ENCODE measurements around the gene TM6SF1.

The TM6SF1 gene

DNA sequence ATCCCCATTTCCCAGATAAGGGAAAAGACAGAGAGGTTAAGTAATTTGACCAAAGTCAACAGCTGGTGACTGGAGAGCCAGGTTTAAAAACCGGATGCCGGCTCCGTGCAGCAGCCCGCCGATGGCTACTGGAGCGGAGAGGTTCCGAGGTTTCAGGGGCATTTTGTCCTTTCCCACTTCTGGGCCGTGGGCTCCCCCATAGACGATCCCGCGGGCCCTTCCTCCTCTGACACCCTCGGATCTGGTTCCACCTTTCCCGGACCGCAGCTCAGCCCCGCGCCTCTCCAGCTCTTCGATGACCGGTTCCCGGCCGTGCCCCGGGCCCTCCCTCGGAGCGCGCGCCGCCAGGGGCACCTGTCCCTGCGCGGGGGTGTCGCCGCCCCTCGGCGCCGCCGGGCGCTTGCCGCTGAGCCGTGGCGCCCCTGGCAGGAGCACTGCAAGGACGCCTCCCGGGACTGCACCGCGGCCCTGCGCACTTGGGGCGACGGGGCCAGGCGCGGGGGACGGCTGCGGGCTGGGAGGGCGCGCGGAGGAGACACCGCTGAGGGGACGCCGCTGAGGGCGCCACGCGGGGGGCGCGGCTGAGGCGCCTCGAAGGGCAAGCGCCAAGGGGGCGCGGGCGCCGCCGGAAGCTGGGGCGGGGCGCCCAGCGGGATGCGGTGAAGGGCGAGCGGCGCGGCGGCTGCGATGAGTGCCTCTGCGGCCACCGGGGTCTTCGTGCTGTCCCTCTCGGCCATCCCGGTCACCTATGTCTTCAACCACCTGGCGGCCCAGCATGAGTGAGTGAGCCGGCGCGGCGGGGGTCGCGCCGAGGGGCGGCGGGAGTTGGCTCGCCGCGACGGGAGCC lies at the start of gene TM6SF1:
TSS of gene TM6SF1 (plus strand) at position 652 of the 847 bp plus-strand sequence. CDS start at position 688, 36 bp downstream.
- Mint-ChIP-seq H3K9me3 (peaks cover 6% of the 10 kb centered on the region), H3K4me3 (peak within 1 kb of the TSS; percentile 73 to 80 (median 78)), H3K27me3 (ENCODE audit: low read depth) (peaks cover 52% of the 10 kb centered on the region), H3K36me3 (ENCODE audit: low read depth) (no peaks in the 10 kb centered on the region), H3K27ac (no peak within 1 kb of the TSS), H3K4me1 (peaks cover 19% of the 10 kb centered on the region)
- TF ChIP-seq, protein P1, sequence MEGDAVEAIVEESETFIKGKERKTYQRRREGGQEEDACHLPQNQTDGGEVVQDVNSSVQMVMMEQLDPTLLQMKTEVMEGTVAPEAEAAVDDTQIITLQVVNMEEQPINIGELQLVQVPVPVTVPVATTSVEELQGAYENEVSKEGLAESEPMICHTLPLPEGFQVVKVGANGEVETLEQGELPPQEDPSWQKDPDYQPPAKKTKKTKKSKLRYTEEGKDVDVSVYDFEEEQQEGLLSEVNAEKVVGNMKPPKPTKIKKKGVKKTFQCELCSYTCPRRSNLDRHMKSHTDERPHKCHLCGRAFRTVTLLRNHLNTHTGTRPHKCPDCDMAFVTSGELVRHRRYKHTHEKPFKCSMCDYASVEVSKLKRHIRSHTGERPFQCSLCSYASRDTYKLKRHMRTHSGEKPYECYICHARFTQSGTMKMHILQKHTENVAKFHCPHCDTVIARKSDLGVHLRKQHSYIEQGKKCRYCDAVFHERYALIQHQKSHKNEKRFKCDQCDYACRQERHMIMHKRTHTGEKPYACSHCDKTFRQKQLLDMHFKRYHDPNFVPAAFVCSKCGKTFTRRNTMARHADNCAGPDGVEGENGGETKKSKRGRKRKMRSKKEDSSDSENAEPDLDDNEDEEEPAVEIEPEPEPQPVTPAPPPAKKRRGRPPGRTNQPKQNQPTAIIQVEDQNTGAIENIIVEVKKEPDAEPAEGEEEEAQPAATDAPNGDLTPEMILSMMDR (IDR thresholded peaks at IDR 0.05; ENCODE audit: unreplicated experiment in 3 of 3) = no peak

DNA sequence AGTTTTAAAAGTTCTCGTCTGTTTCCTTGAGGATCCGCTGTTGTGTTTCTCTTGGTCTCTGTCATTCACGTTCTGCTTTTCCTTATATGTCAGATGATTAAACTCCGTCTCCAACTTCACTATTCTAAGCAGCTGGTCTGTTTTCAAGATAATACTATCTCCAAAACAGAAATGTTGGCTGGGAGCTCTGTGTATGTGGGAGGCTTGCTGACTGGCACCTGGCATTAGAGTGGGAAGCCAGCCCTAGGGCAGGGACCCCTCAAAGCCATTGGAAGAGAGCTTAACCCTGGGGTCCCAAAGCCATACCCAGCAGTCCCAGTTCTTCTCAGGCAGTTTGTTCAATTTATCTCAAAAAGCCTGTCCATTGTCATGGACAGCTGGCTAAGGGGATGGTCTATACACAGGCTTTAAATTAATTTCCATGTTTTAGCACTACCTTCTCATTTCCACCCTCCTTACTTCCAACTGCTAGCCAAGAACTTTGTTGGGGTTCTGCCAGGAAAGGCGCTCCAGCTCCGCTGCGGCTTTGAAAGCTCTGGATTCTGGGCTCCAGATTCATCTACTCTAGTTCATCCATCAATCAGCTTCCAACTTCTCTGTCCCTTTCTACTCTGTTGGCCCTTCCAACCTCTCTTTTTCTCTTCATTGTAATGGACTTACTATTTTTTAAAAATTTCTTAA lies 49.6 kb upstream of the TM6SF1 start:
- Mint-ChIP-seq H3K4me1 (peaks cover 10% of the 10 kb centered on the region), H3K27me3 (ENCODE audit: low read depth) (no peaks in the 10 kb centered on the region), H3K27ac (peak overlapping the region; percentile 33 to 68 (median 55)), H3K4me3 (no peak overlapping the region), H3K9me3 (no peaks in the 10 kb centered on the region), H3K36me3 (ENCODE audit: low read depth) (peaks cover 30% of the 10 kb centered on the region)
- TF ChIP-seq, protein P1 (IDR thresholded peaks at IDR 0.05; ENCODE audit: unreplicated experiment in 3 of 3) = no peak

DNA sequence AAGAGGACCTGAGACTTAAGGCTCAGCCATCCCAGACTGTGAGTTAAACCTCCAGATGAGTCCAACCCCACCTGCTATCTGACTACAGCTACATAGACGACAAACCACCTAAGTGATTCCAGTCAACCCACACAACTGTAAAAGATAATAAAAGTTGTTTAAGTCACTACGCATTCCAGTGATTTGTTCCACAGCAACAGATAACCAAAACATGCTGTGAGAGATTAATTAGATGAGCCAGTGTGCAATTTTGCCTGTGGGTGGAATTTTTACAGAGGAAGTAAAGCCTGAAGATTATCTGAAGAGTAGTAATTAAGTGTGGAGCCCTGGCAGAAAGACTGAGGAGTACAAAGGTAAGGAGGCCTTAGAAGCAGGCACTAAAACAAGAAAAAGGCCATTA lies 45.8 kb upstream of the TM6SF1 start:
- Mint-ChIP-seq H3K4me3 (no peak overlapping the region), H3K27me3 (ENCODE audit: low read depth) (no peaks in the 10 kb centered on the region)
- TF ChIP-seq, protein P1 (IDR thresholded peaks at IDR 0.05; ENCODE audit: unreplicated experiment in 3 of 3) = no peak

DNA sequence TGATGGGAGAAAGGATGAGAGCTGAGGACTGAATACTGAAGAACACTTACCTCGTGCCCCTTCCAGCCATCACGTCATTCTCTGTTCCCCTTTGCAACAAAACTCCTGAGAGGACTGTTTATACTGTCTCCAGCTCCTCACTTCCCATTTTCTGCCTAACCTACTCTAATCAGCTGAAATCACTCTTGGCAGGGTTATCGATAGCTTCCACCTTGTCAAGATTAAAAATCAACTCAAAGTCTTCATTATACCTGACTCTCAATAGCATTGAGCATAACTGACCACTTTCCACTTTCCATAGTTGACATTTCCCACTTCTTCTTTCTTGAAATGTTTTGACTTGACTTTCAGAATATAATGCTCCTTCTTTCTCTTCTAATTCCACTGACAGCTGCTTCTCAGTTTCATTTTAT lies 44.7 kb upstream of the TM6SF1 start:
- H3K27me3 Mint-ChIP-seq (ENCODE audit: low read depth) = no peaks in the 10 kb centered on the region
- H3K4me1 Mint-ChIP-seq = peaks cover 8% of the 10 kb centered on the region
- H3K4me3 Mint-ChIP-seq = no peak overlapping the region
- TF ChIP-seq, protein P1 (IDR thresholded peaks at IDR 0.05; ENCODE audit: unreplicated experiment in 3 of 3) = no peak
- H3K9me3 Mint-ChIP-seq = no peaks in the 10 kb centered on the region
- no peak overlapping the region for H3K27ac Mint-ChIP-seq
- H3K36me3 Mint-ChIP-seq (ENCODE audit: low read depth) = peaks cover 9% of the 10 kb centered on the region

More for the DNA sequence above, 45.8 kb upstream of the TM6SF1 start:
- Mint-ChIP-seq H3K27ac (no peak overlapping the region), H3K9me3 (no peaks in the 10 kb centered on the region), H3K4me1 (peaks cover 10% of the 10 kb centered on the region), H3K36me3 (ENCODE audit: low read depth) (peaks cover 15% of the 10 kb centered on the region)

DNA sequence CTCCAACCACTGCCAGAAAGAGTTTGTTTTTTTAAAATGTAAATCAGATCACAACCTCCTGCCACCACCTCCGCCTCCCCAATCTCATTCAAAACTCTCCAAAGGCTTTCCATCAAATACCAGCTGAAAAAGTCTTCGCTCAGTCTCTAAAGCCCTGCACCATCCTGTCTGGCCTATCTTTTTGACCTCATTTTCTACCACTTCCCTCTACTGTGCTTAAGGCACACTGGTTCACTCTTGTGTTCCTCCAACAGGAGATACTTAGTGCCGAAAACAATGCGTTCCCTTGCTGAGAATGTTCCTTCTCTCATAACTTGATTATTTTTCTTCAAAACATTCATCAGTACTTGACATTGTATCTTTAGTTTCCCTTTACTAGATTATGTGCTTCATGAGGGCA lies 43.9 kb upstream of the TM6SF1 start:
- Mint-ChIP-seq H3K27ac (no peak overlapping the region), H3K4me1 (peaks cover 8% of the 10 kb centered on the region), H3K27me3 (ENCODE audit: low read depth) (no peaks in the 10 kb centered on the region), H3K36me3 (ENCODE audit: low read depth) (peaks cover 8% of the 10 kb centered on the region), H3K4me3 (no peak overlapping the region), H3K9me3 (no peaks in the 10 kb centered on the region)
- TF ChIP-seq, protein P1 (IDR thresholded peaks at IDR 0.05; ENCODE audit: unreplicated experiment in 3 of 3) = no peak
